ENCODE data around the gene SLC49A3.
"Not testable (repeated sequence)": the region's sequence is repeated elsewhere in the genome, so short reads cannot be mapped to it uniquely, and the experiment has no call there.

SLC49A3 gene

DNA sequence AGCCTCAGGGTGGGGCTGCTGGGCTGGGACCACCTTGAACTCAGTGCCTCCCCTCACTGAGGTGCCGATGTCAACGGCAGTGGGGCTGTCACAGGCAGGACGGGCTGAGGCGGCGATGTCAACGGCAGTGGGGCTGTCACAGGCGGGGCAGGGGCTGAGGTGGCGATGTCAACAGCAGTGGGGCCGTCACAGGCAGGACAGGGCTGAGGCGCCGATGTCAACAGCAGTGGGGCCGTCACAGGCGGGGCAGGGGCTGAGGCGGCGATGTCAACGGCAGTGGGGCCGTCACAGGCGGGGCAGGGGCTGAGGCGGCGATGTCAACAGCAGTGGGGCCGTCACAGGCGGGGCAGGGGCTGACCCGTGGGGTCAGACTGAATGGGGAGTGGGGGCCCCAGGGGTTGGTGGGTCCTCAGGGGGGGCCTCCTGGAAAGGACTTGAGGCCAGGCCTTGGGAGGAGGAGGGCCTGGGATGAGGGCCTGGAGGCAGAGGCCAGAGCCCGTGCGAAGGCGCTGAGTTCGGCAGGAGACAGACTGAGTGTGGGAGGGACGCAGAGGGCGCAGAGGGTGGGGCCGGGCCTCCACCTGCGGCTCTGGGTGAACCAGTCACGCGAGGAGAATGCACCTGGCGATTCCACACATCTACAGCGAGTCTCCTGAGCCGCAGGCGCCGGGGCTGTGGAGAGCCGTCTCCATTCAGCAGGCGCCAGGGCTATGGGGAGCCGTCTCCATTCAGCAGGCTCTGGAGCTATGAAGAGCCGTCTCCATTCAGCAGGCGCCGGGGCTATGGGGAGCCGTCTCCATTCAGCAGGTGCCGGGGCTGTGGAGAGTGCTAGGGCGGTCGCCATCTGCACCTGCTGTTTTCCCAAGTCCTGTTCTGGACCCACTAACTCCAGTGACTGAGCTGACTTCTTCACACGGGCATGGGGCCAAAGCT lies 37.7 kb downstream of the SLC49A3 start:
- DNase-seq, result no peak

DNA sequence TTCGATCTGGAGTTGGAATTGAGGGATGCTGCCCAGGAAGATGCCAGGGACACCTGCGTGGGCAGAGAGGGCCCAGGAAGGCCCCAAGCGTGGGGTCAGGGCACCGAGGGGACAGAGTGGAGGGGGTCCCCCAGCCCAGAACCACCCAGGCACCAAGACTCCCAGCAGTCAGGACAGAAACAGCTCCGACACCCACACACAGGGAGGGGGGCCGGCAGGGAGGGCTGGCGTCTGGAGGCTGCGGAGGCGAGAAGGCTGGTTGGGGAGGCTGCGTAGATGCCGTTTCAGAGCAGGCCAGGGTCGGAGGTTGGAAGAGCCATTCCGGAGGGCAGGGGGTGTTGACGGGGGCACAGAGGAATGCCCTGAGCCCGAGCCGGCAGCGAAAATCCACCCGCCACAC lies 38.5 kb downstream of the SLC49A3 start:
- no peak for DNase-seq

DNA sequence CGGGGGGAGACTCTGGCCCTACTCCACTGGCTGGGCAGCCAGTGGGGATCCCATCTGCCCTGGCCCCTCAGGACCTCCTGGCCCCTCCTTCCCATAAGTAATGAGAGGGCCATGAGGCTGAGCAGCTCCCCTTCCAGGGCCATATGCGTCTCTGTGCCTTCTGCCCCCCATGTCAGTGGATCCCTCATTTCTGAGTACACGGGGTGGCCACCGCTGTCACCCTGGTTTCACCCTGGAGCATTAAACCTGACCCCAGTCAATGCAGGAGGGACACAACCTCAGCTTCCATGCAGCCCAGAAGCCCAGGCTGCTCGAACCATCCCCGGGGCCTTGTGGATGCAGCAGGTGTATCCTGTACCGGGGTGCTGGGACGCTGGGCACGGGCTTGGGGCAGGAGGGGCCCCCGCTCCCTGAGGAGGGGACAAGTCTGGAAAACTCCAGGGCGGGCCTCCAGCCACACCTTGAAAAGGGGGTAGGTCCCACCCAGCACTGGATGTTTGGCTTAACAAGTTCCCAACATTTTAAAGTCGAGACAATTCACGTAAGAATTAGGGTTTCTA lies 39.1 kb downstream of the SLC49A3 start:
- DNase-seq, result no peak

DNA sequence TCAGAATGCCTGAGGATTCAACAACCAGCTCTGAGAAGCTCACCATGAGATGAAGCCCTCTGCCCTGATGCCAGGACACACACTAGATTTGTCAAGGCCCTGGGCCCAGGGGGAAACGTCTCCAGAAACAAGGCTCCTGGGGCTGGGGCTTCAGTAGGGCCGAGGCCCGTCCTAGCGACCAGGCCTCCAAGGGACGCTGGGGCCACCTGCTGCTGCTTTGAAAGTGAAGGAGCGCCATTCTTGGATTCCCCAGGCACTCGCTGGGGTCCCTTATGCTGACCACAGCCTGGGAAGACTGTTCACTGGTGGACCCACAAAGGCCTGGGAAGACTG lies 39.7 kb downstream of the SLC49A3 start:
- no peak for DNase-seq

DNA sequence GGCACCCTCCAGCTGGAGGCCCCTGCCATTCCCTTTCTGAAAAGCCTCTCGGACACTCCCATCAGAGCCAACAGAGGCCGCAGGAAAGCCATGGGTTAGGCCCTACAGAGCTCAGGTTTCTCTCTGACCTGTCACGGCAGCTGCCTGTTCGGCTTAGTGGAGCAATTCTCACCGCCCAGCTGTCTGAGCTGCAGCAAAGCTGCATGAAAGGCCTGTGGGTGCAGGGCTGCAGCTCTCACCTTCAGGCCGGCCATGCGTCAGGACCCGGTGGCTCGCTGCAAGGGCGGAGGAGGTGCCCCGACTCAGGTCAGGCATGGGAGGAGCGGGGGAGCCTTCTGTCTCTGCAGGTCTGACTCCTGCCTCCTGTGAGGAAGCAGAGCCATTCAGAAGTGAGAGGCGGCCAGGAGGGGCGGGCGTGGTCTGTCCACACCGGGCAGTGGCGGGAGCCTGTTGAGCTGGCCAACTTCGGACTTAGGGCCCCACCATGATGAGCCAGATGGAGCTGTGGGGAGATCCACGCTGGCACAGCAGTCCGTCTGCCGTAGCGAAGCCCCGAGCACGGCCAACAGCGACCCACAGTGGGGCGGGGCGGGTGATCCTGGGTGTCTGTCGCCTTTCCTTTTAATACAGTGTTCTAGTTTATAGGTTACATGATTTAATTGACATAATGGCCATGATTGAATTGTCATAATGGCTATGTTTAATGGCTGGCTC lies 40.2 kb downstream of the SLC49A3 start:
- no peak for DNase-seq

DNA sequence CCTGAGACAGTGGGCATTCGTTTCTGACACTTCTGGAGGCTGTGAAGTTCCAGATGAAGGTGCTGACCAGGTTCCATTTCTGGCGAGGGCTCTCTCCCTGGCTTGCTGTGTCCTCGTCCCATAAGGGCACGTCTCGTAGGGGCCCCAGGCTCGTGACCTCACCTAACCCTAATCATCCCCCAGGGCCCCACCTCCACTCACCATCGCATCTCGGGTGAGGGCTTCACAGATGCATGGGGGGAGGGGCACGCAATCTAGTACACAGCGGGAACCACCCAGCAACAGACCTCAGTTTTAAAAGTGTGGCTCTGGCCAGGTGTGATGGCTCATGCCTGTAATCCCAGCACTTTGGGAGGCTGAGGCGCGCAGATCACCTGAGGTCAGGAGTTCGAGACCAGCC lies 41.5 kb downstream of the SLC49A3 start:
- no peak for DNase-seq

DNA sequence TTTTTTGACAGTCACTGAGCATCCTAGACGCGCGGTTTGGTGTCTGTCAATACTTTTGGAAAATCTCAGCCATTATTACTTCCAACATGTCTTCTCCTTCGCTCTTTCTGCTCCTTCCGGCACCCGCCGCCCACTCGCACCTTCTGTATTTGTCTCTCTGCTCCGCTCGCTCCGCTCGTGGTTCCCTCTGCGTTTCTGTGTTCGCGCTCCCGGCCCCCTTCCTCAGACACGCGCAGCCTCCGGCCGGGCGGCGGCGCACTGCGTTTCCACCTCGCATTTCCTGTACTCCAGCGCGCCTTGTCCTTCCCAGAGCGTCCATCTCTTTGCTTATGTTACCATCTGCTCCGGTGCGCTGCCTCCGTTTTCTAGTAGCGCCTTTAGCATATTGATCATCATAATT lies 42.5 kb downstream of the SLC49A3 start:
- no peak for DNase-seq

DNA sequence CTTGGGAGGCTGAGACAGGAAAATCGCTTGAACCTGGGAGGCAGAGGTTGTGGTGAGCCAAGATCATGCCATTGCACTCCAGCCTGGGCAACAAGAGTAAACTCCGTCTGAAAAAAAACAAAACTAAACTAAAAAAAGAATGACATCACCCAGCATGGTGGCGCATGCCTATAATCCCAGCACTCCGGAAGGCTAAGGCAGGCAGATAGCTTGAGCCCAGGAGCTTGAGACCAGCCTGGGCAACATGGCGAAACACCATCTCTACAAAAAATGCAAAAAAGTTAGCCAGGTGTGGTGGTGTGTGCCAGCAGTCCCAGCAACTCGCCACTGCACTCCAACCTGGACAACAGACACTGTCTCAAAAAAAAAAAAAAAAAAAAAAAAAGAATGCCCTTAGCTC lies 46.6 kb downstream of the SLC49A3 start:
- not testable (repeated sequence) for DNase-seq

DNA sequence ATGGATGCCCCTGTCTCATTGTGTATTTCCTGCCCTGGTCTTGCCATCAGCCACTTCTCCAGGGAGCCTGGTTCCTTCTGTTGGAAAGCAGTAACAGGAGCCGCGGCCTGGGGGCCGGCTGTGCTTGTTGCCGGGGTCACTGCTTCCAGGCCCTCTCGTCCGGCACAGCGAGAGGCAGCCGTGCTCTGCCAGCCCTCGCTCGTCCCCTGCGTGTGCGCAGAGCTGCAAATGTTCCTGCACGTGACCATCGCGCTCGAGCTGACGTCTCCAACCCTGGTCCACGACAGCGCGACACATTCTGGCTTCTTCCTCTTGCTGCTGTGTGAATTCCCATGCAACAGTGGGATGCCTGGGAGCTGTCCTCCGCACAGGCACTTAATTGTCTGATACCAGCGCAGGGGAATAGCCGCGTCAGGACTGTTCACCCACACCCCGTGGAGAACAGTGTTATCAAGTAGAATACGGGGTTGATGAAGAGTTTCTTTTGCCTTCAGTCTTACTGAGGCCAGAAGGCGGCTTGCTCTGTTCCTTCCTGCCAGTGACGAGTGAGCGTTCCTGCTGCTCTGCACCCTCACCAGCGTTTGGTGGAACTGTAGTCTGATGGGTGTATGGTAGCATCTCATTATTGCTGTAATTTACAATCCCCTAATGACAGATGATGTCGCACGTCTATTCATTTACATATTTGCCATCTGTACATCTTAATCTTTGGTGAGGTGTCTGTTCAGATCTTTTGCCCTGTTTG lies 51.2 kb downstream of the SLC49A3 start:
- DNase-seq, result no peak

DNA sequence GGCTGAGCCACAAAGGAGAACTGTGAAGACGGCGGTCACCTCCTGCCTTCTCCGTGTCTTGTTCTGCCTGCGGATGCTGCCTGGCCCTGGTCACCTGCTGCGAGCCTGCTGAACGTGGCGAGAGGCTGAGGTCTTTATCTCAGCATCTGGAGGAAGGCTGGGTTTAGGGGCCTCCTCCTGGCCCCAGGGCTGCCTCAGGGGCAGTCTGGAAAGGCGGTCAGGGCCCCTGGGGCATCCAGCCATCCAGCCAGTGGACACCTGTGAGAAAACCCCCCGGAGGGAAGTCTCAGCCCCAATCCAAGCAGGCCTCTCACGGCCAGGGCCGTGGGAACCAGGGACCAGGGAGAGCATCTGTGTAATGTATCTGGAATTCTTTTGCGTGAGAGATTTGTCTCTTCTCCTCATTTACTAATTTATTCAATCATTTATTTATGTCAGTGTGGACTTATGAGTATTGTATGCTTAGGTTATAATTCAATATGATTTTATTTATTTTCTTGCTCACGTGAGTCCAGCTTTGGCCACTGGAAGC lies 52.3 kb downstream of the SLC49A3 start:
- DNase-seq, result no peak

DNA sequence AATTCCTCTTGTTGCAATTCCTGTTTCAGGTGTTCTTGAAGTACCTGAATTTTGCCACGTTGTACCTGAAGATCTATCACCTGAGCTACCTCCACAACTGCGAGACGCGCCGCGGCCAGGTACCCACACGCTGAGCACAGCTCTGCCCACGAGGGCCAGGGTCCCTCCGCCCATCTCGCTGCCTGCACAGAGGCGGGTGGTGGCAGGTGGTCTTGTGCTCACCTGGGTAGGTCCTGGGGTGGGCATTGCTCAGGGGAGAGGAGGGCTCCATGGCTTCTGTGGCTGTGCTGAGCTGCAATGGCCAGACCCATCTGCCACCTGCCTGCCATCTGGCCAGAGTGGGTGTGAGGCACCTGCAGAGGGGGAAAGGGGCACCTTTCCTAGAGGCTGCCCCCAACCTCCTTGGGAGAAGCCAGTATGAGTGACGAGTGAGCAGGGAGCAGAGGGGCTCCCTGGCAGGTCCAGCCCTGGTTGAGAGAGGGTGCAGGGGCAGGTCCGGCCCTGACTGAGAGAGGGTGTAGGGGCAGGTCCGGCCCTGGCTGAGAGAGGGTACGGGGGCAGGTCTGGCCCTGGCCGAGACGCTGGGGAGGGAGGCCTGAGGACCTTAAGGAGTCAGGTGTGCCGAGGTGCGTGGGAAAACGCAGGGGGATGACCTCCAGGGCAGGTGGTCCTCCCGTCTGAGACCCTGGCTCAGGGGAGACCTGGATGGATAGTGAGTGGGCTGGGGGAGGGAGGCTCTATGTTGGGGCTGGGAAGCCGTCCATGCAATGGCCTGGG lies 52.9 kb downstream of the SLC49A3 start:
- DNase-seq, result no peak

DNA sequence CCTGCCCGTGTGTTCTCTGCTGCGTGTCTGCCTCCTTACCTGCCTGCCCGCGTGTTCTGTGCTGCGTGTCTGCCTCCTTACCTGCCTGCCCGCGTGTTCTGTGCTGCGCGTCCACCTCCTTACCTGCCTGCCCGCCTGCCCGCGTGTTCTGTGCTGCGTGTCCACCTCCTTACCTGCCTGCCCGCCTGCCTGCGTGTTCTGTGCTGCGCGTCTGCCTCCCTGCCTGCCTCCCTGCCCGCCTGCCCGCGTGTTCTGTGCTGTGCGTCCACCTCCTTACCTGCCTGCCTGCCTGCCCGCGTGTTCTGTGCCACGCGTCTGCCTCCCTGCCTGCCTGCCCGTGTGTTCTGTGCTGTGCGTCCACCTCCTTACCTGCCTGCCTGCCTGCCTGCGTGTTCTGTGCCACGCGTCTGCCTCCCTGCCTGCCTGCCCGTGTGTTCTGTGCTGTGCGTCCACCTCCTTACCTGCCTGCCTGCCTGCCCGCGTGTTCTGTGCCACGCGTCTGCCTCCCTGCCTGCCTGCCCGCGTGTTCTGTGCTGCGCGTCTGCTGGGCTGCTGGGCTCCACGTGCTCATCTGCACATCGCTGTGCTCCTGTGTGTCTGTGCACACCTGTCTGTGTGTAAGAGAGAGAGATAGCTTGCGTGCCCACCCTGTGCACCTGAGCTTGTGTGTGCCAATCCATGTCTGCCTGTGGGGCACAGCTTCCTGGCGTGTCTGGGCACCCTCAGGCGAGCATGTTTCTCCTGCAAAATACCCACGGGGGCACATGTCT lies 53.7 kb downstream of the SLC49A3 start:
- DNase-seq, result not testable (repeated sequence)

DNA sequence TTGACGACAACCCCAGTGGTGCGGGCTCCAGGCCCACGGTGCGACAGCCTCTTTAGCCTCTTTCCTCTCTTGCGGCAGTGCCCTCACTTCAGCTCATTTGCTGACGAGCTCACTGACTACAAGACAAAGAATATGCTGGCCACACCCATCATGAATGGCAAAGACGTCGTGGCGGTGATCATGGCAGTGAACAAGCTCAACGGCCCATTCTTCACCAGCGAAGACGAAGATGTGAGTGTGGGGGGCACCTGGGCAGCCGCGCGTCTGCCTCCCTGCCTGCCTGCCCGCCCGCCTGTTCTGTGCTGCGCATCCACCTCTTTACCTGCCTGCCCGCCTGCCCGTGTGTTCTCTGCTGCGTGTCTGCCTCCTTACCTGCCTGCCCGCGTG lies 54.4 kb downstream of the SLC49A3 start:
- no peak for DNase-seq

DNA sequence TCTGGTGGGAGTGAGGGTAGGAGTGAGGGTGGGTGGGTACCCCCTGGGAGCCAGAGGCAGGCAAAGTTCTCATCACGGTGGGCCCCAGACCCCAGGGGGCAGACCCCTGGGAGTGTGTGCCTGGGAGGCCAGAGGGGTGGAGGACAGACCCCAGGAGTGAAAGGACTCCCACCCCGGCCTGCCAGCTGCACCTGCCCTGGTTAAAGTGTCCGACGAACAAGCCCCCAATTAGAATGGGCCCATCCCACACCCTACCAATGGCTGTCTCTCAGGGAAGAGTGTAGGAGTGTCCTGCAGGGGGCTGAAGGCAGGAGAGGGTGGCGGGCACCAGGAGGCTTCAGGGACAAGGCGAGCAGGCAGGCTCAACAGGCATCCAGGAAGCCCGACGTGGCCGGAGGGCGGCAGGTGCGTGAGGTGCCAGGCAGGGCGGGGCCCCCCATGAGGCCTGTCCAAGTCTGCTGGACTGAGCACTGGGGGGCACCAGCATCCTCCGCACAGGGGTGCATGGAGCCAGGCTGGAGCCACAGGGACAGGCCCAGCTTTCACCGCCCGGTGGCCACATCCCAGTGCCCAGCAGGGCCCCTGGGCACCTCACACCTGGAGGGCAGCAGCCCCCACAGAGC lies 54.9 kb downstream of the SLC49A3 start:
- DNase-seq, result no peak

DNA sequence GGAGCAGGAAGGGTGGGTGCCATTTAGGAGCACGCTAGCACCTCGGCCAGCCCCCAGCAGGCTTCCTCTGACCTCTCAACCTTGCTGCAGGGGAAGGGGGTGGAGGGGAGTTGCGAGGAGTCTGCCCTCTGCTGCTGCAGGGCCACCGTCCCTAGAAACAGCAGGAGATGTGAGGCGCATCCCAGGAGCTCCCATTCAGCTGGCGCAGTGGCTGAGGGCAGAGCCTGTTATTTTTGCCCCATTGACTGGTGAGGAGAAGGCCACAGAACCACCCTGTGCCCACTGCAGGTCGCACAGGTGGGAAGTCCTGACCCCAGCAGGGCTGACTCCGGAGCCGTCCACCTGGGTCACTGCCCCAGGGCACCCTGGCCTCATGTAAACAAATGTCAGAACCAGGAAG lies 55.5 kb downstream of the SLC49A3 start:
- no peak for DNase-seq

DNA sequence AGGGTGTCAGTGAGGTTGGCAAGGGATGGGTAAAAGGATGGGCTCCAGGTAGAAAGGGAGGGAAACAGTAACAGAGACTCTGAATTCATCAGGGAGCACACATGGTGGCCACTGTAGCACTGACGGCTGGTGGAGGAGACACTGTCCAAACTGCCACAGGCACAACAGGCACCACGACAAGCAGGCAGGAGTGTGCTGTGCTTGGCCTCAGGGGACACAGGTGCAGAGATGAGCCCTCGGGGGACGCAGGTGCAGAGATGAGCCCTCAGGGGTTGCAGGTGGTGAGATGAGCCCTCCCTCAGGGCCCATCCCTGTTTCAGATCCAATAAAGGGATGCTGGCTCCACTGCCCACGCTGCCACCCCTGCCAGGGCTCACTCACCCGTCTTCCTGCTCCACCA lies 56.0 kb downstream of the SLC49A3 start:
- no peak for DNase-seq

DNA sequence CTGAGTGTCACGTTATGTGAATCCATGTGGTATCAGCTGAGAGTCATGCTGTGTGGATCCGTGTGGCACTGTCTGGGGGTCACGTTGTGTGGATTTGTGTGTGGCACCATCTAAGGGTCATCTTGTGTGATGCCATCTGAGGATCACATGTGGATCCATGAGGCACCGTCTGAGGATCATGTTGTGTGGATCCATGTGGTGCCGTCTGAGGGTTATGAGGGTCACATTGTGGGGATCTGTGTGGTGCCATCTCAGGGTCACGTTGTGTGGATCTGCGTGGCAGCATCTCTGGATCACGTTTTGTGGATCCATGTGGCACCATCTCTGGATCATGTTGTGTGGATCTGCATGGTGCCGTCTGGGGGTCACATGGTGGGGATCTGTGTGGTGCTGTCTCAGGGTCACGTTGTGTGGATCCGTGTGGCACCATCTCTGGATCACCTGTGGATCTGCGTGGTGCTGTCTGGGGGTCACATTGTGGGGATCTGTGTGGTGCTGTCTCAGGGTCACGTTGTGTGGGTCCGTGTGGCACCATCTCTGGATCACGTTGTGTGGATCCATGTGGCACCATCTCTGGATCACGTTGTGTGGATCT lies 56.7 kb downstream of the SLC49A3 start:
- no peak for DNase-seq
